GM10847 (cell line): Measurements from ENCODE around the gene TUSC1.

Experiments used
- POLR2A ChIP-seq: IDR thresholded peaks from 2 replicates; pipeline ENCODE4 v1.6.1; 2011; ENCODE audit not compliant: insufficient read length; ENCODE audit errors: extremely low read depth

The TUSC1 gene

DNA sequence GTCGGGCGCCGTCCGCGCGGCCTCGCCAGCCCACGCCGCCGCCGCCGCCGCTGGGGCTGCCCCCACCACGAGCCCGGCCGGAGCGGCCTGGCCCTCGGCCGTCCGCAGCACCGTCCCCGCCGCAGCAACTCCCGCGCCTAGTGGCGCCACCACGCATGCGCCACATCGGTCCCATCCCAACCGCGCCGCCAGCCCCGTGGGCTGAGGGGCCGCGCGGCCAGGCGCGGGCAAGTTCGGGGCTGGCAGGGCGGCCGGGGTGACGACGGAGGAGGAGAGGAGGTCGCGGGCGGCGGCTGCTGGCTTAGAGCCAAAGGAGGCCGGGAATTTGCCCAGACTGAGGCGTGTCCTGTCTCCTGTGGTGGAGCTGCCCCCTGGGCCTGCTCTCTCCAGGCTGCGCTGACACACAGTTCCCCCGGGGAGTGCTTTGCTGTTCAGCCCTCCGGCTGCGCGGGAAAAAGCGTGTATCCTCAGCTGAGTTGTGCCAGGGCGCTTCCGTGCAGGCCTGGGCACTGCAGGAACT, at the start of gene TUSC1:
TSS of gene TUSC1 (minus strand) at position 298 of the 520 bp plus-strand sequence. CDS start at position 166, 132 bp downstream.
- TF ChIP-seq POLR2A = no peak

GRCh38 chr9:25726871-25727410, 48.7 kb upstream of the TUSC1 start:
- no peak for TF ChIP-seq POLR2A

DNA sequence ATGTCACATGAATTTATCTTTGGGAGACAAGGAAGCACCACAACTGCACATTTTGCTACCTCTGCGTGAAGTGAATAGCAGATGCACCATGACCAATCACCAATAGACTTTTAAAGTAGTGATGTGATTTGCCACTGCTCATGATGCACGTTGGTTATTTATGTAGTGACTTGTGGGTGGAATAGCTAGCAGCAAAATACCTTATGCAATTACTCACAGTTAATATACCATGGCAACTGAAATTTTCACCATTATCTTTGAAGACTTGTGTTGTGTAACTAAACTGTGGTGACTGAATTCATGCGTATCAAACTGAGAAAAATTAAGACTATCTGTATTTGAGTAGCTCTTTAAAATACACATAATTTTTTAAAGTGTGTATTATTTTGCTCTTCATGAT, 46.2 kb upstream of the TUSC1 start:
- no peak for TF ChIP-seq POLR2A

GRCh38 chr9:25716220-25716872, 38.1 kb upstream of the TUSC1 start:
- TF ChIP-seq POLR2A = no peak

GRCh38 chr9:25709941-25710340, 31.7 kb upstream of the TUSC1 start:
- TF ChIP-seq POLR2A = no peak

DNA sequence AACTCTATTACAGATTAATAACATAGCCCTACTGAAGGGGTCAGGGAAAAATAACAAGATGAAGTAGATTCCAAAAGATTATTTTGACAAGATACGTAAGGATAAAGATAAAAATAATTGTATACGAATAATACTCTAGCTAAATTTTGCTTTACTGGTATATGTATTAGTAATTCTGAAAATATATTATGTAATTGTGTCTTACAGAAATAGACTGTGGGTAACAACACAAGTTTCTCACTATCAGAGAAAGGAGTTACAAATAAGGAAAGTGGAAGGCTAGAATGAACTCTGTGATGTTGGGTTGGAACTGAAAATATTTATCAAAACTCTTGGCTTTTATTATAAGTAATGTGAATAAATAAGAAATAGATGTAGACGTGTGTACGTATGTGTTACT, 26.6 kb upstream of the TUSC1 start:
- TF ChIP-seq POLR2A = no peak

GRCh38 chr9:25703701-25704357, 25.6 kb upstream of the TUSC1 start:
- TF ChIP-seq POLR2A = no peak

- TF ChIP-seq POLR2A = no peak
Measured at GRCh38 chr9:25702536-25702935, 24.3 kb upstream of the TUSC1 start.

DNA sequence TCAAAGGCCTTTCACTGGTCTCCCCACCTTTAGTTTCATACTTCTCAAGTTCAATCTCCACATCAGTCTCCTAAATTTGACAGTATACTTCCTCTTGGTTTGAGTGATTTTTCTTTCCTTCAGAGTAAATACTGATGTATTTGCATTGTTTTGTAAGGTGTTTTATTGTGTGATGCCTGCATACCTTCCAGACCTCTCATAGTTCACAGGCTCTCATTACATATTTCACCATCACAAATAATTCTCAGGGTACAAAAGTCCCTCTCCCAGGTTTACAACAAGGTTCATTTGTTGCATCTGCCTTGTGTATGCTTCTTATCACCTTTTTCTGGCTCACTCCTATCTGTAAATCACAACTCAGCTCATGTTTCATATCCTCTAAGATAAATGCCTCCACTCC, 22.2 kb upstream of the TUSC1 start:
- TF ChIP-seq POLR2A = no peak

DNA sequence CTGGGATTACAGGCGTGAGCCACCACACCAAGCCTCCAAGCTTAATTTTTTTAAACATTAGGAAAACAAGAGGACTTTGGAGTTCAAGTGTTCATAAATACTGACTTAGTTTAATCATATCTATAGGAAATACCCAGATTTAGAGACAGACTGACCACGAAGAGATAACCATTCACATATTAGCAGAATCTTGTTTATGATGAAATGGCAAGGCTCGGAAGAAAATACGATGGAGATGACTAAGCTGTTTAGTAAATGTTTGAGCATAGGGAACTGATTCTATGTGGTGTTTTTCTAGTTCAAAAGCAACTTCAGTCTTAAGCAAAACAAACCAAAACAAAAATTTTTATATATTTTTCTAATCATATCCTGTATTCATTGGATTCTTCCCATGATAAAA, 13.5 kb upstream of the TUSC1 start:
- no peak for TF ChIP-seq POLR2A

GRCh38 chr9:25684321-25684720, 6.1 kb upstream of the TUSC1 start:
- TF ChIP-seq POLR2A = no peak

GRCh38 chr9:25681266-25681665, 3.0 kb upstream of the TUSC1 start:
- TF ChIP-seq POLR2A = no peak

GRCh38 chr9:25678846-25679360, 659 bp upstream of the TUSC1 start:
- TF ChIP-seq POLR2A = no peak

DNA sequence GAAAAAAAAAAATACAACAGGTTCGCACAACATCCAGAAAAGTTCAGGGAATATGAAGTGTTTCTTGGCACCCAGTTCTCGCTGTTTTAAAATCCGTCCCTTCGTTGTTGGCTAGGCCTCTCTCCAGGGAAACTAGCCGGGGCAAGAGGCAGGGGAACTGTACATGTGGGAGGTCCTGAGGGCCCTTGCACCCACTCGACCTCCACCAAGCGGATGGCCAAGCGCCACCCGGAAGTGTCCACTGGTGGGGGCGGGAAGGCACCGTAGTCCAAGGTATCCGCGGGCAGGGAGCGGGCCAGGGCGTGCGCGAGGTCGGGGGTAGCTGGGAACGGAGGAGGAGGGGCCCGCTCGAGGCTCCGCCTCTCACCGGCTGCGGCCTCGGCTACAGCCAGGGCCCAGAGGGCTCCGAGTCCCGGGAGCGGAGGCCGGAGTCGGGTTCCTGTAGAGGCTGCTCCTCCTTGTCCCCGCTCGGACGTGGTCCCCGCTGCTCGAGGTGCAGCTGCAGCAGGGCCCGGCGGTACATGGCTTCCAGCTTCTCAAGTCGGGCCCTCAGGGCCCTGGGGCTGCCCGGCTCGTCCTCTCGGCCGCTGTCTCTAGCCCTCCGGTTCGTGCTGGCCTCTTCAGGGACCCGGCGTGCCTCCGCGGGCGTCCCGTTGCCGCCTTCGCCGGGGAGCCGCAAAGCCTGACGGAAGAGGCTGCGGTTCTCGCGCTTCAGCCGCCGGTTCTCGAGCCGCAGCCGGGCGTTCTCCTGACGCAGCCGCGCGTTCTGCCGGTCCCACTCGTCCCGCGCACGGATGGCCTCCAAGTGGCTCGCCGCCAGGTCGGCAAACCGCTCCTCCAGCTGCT, 720 bp downstream of the TUSC1 start:
- no peak for TF ChIP-seq POLR2A

- no peak for TF ChIP-seq POLR2A
Measured at GRCh38 chr9:25658571-25658970, 19.7 kb downstream of the TUSC1 start.
